Gastroesophageal sphincter (tissue), 4 donors: Measurements from ENCODE around the gene PLAC1. TPM values are rescaled to one million over a fixed set of nuclear protein-coding genes. Genes with fewer than 3 reads are reported as not detected.

ENCODE experiments used
- ATAC-seq: fragments of 150-250 bp; one replicate; pipeline ENCODE4 v1.9.1; 2016; ENCODE audit warnings: mild to moderate bottlenecking, moderate library complexity
- H3K27ac ChIP-seq, 4 donors: fragments of 200-600 bp; sonication (generic) in 3 of 4; 1 replicate in 3 of 4; 2 replicates in 1 of 4; pipeline ENCODE4 v1.5.1; 2016 to 2019
- H3K27me3 ChIP-seq: fragments of 200-600 bp; sonication (generic); one replicate; pipeline ENCODE4 v1.5.1; 2019
- H3K36me3 ChIP-seq, 2 donors: fragments of 200-600 bp; sonication (generic); one replicate each; pipeline ENCODE4 v1.5.1; 2019; ENCODE audit warnings: control low read depth in 1 of 2
- H3K4me1 ChIP-seq, 3 donors: fragments of 200-600 bp; sonication (generic); 1 replicate in 2 of 3; 2 replicates in 1 of 3; pipeline ENCODE4 v1.5.1; 2016 to 2019; ENCODE audit warnings: control low read depth in 2 of 3
- H3K4me3 ChIP-seq, 2 donors: fragments of 200-600 bp; sonication (generic); one replicate each; pipeline ENCODE4 v1.5.1; 2019; ENCODE audit warnings: mild to moderate bottlenecking in 1 of 2, moderate library complexity in 1 of 2
- H3K9me3 ChIP-seq, 3 donors: fragments of 200-600 bp; sonication (generic); one replicate each; pipeline ENCODE4 v1.5.1; 2017 to 2019; ENCODE audit warnings: control low read depth in 2 of 3
- EP300 ChIP-seq: sonication (generic); formaldehyde crosslinking; IDR thresholded peaks from one replicate; pipeline ENCODE4 v1.6.1; 2017; ENCODE audit warnings: antibody characterized with exemption, mild to moderate bottlenecking
- POLR2A ChIP-seq, 2 donors: fragments of 450-650 bp; IDR thresholded peaks; one replicate each; pipeline ENCODE4 v1.6.1; 2017; ENCODE audit warnings: antibody characterized with exemption in 2 of 2, mild to moderate bottlenecking in 2 of 2, moderate library complexity in 1 of 2
- POLR2AphosphoS5 ChIP-seq: sonication (generic); formaldehyde crosslinking; IDR thresholded peaks from one replicate; pipeline ENCODE4 v1.6.1; 2017; ENCODE audit warnings: antibody characterized with exemption
- WGBS, 2 donors: methylation state at CpG; one replicate each; pipeline ENCODE4 v1.1.5; 2018; ENCODE audit warnings: low coverage in 1 of 2; 5-methylcytosine and 5-hydroxymethylcytosine counted together
- total RNA-seq, 4 donors: library from RNA; depleted of rRNA; stranded (reverse); fragments of >200 nt; gene quantifications; one replicate each; pipeline ENCODE4 v1.1.0, GENCODE V29; 2016
- TF ChIP-seq, protein P1 (sequence below), 4 experiments: fragments of 200-600 bp in 2 of 4; fragments of 450-650 bp in 2 of 4; sonication (generic) in 1 of 4; IDR thresholded peaks; one replicate each; pipeline ENCODE4 v1.5.1; 2017 to 2019; ENCODE audit warnings: antibody characterized with exemption in 4 of 4, mild to moderate bottlenecking in 2 of 4, moderate library complexity in 2 of 4

PLAC1 gene
- total RNA-seq, 4 donors from 2014 or later: not detected

DNA sequence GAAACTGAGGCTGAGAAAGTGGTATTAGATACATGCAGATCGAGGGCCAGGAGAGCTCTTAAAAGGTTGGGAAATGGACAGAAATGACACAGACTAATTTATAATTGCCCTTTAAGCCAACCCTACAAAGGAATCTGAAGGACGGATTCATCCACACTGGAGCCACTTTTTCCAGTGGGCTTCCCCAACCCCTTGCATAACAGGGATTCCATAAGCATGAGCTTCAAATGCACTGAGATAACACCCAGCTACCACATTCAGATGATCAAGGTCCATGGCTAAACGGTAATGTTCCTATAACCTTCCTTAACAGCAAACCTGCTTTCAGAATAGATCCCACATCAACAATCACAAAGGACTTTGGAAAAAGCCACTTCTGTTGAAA lies 34.2 kb downstream of the PLAC1 start:
- Histone ChIP-seq H3K36me3 (no peaks in the 10 kb centered on the region), H3K9me3 (no peaks in the 10 kb centered on the region), H3K4me1 (peaks cover 0 to 9% (median 0%) of the 10 kb centered on the region in 3 donors), H3K27ac (no peak overlapping the region), H3K27me3 (no peaks in the 10 kb centered on the region), H3K4me3 (no peak overlapping the region)
- TF ChIP-seq EP300 (no peak), POLR2A (IDR thresholded peaks at IDR 0.05) (no peak)
- TF ChIP-seq, protein P1, sequence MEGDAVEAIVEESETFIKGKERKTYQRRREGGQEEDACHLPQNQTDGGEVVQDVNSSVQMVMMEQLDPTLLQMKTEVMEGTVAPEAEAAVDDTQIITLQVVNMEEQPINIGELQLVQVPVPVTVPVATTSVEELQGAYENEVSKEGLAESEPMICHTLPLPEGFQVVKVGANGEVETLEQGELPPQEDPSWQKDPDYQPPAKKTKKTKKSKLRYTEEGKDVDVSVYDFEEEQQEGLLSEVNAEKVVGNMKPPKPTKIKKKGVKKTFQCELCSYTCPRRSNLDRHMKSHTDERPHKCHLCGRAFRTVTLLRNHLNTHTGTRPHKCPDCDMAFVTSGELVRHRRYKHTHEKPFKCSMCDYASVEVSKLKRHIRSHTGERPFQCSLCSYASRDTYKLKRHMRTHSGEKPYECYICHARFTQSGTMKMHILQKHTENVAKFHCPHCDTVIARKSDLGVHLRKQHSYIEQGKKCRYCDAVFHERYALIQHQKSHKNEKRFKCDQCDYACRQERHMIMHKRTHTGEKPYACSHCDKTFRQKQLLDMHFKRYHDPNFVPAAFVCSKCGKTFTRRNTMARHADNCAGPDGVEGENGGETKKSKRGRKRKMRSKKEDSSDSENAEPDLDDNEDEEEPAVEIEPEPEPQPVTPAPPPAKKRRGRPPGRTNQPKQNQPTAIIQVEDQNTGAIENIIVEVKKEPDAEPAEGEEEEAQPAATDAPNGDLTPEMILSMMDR (IDR thresholded peaks at IDR 0.05): no peak
- 82 to 85% methylated on average over 2 of the region's 3 CpGs for WGBS, 2 donors
- ATAC-seq: no peak

DNA sequence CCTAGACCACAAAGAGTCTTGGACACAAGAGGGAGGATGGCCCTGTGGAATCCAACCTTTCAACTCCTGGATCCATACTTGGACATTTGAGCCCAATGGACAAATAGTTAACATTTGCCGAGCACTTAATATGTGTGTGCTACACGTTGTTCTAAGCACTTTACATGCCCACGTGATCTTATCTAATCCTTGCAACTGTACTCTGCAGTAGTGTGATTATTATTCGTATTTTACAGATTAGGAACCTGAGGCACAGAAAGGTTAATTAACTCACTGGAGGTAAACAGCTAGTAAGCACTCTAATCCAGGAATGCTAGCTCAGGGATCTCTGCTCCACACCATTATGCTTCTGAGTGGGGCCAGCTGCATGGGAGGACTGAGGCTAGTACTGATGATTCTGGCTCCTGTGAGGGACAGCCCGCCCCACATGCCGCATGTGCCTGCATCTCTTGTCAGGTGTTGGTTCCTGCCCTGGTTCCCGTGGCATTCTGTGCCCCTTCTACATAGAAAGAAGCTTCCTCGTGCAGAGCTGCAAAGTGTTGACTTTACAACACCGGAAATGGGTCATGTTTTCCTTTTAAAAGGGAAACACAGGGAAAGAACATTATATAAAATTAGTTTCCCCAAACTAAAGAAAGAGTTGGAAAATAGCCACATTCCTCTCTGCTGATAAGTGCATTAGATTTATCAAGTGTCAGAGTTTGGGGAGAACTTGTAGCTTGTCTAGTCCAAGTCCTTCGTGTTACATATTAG lies 34.8 kb downstream of the PLAC1 start:
- Histone ChIP-seq H3K36me3 (no peaks in the 10 kb centered on the region), H3K9me3 (no peaks in the 10 kb centered on the region), H3K27ac (no peak overlapping the region), H3K4me3 (no peak overlapping the region), H3K4me1 (peaks cover 0 to 9% (median 0%) of the 10 kb centered on the region in 3 donors), H3K27me3 (no peaks in the 10 kb centered on the region)
- WGBS, 2 donors: 41 to 56% methylated on average over 2 to 8 of the region's 10 CpGs
- TF ChIP-seq POLR2AphosphoS5: no peak
- TF ChIP-seq EP300: no peak
- no peak for TF ChIP-seq POLR2A (IDR thresholded peaks at IDR 0.05)
- TF ChIP-seq, protein P1 (IDR thresholded peaks at IDR 0.05): no peak
- no peak for ATAC-seq

DNA sequence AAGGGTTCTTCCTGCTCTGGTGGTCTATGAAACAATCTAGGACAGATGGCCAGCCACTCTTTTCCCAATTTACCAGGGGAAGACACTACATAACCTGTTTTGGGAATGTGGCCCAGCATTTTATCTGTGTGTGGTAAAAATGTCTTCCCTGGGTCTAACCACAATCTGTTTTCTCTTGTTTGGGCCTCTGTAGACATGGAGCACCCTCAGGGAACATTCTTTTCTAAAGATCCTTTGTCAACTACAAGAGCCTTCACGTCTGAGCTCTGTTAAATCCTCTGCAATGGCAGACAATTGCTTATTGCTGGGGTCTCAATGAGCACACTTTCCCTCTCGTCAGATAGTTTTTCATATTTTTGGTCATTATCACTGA lies 35.5 kb downstream of the PLAC1 start:
- WGBS, 2 donors: 56% methylated on average over 2 of the region's 2 CpGs; no CpG with 5 or more reads in 1 of the 2 donors
- no peaks in the 10 kb centered on the region for H3K9me3 ChIP-seq
- H3K27me3 ChIP-seq: no peaks in the 10 kb centered on the region
- H3K4me3 ChIP-seq: no peak overlapping the region
- no peak overlapping the region for H3K27ac ChIP-seq
- no peak for ATAC-seq
- TF ChIP-seq, protein P1 (IDR thresholded peaks at IDR 0.05): no peak
- no peak for TF ChIP-seq POLR2A (IDR thresholded peaks at IDR 0.05)
- no peak for TF ChIP-seq EP300
- no peak for TF ChIP-seq POLR2AphosphoS5
- H3K4me1 ChIP-seq: peaks cover 0 to 9% (median 0%) of the 10 kb centered on the region in 3 donors
- H3K36me3 ChIP-seq: no peaks in the 10 kb centered on the region

DNA sequence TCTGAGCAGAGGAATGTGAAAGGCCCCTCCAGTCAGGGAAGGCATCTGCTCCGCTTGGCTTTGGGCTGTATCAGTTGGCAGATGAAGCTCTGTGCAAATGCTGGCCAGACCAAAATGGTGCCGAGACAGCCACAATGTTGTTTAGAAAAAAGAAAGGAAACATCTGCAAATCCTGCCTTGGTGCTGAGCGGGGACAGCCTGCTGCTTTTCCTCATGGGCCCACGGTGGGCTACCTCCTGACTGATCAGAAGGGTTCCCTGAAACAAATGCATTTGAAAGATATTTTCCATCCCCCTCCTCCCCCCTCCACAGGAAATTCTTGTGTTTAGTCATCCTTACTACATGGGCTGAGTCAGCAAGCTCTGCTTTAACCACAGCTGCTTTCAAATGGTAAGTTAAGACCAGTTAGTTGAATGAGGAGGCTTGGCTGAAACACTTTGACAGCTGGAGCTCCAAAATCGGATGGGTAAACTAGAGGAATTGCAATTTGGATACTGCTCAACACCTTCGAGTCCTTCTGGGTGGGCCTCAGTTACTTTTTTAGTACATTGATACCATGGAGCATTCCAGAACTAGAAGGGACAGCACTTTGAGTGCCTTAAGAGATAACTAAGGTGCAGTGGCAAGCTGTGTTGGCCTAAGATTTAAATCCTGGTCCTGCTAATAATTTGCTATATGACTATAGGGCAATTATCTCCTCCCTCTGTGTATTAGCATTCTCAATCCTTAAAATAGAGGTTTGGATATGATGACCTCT lies 36.0 kb downstream of the PLAC1 start:
- no peaks in the 10 kb centered on the region for H3K36me3 ChIP-seq
- ATAC-seq: no peak
- H3K27ac ChIP-seq: no peak overlapping the region
- no peaks in the 10 kb centered on the region for H3K27me3 ChIP-seq
- 36% methylated on average over 5 of the region's 6 CpGs; no CpG with 5 or more reads in 1 of the 2 donors for WGBS, 2 donors
- TF ChIP-seq, protein P1 (IDR thresholded peaks at IDR 0.05): no peak
- TF ChIP-seq POLR2AphosphoS5: no peak
- TF ChIP-seq POLR2A (IDR thresholded peaks at IDR 0.05): no peak
- no peak for TF ChIP-seq EP300
- no peaks in the 10 kb centered on the region for H3K9me3 ChIP-seq
- peaks cover 0 to 9% (median 0%) of the 10 kb centered on the region in 3 donors for H3K4me1 ChIP-seq
- H3K4me3 ChIP-seq: no peak overlapping the region
